ENCODE results near the gene FHAD1.

The FHAD1 gene

DNA sequence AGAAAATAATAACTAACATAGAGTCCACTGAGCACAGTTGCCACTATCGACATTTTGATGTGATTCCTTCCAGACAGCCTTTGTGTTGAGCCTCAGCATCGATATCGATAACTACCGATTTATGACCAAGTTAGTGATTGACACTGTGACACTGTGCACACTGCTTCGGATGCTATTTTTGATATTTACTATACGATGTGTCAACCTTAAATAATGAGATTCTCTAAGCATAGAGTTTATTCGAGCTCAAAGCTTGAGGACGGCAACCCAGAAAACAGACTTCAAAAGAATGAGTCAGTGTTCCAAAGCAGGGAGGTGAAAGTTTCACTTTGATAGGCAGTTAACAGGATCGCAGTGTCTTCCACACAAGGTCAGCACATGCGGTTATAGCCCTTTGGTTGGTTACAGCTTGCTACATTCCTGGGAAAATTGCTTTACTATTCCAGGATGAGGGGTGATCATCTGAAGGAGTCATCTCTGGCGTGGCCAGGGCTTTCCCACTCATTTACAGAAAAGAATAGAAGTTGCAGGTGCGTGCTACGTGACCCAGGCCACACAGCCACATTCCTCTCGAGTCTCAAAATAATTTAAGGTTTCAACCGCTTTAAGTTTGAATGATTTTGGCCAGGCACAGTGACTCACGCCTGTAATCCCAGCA is 109.1 kb downstream of the FHAD1 start:
- Mint-ChIP-seq H3K4me3 (no peak overlapping the region), H3K9me3 (no peaks in the 10 kb centered on the region), H3K4me1 (peaks cover 66% of the 10 kb centered on the region), H3K36me3 (ENCODE audit: low read depth) (peaks cover 5% of the 10 kb centered on the region), H3K27ac (no peak overlapping the region), H3K27me3 (ENCODE audit: low read depth, poor library complexity) (peaks cover 7% of the 10 kb centered on the region)
- TF ChIP-seq CTCF (IDR thresholded peaks at IDR 0.05): no peak
- no peak for DNase-seq

- H3K27ac Mint-ChIP-seq: peak overlapping the region; percentile 35
- H3K4me3 Mint-ChIP-seq: peak overlapping the region; percentile 47
- no peaks in the 10 kb centered on the region for H3K9me3 Mint-ChIP-seq
- DNase-seq: no peak
- H3K4me1 Mint-ChIP-seq: peaks cover 70% of the 10 kb centered on the region
- H3K36me3 Mint-ChIP-seq (ENCODE audit: low read depth): peaks cover 5% of the 10 kb centered on the region
- peaks cover 4% of the 10 kb centered on the region for H3K27me3 Mint-ChIP-seq (ENCODE audit: low read depth, poor library complexity)
- TF ChIP-seq CTCF (IDR thresholded peaks at IDR 0.05): no peak
Measured at GRCh38 chr1:15357612-15358207, 110.7 kb downstream of the FHAD1 start.

- no peak for TF ChIP-seq CTCF (IDR thresholded peaks at IDR 0.05)
- H3K27me3 Mint-ChIP-seq (ENCODE audit: low read depth, poor library complexity): peaks cover 4% of the 10 kb centered on the region
- no peak overlapping the region for H3K4me3 Mint-ChIP-seq
- DNase-seq: no peak
- peaks cover 69% of the 10 kb centered on the region for H3K4me1 Mint-ChIP-seq
- H3K27ac Mint-ChIP-seq: no peak overlapping the region
- no peaks in the 10 kb centered on the region for H3K9me3 Mint-ChIP-seq
- H3K36me3 Mint-ChIP-seq (ENCODE audit: low read depth): peaks cover 5% of the 10 kb centered on the region
Measured at GRCh38 chr1:15358565-15359133, 111.6 kb downstream of the FHAD1 start.

GRCh38 chr1:15360700-15361099 is 113.7 kb downstream of the FHAD1 start:
- no peak for DNase-seq
- peaks cover 5% of the 10 kb centered on the region for H3K36me3 Mint-ChIP-seq (ENCODE audit: low read depth)
- peaks cover 60% of the 10 kb centered on the region for H3K4me1 Mint-ChIP-seq
- H3K4me3 Mint-ChIP-seq: no peak overlapping the region
- H3K9me3 Mint-ChIP-seq: no peaks in the 10 kb centered on the region
- H3K27me3 Mint-ChIP-seq (ENCODE audit: low read depth, poor library complexity): peaks cover 4% of the 10 kb centered on the region
- H3K27ac Mint-ChIP-seq: no peak overlapping the region
- TF ChIP-seq CTCF (IDR thresholded peaks at IDR 0.05): no peak

DNA sequence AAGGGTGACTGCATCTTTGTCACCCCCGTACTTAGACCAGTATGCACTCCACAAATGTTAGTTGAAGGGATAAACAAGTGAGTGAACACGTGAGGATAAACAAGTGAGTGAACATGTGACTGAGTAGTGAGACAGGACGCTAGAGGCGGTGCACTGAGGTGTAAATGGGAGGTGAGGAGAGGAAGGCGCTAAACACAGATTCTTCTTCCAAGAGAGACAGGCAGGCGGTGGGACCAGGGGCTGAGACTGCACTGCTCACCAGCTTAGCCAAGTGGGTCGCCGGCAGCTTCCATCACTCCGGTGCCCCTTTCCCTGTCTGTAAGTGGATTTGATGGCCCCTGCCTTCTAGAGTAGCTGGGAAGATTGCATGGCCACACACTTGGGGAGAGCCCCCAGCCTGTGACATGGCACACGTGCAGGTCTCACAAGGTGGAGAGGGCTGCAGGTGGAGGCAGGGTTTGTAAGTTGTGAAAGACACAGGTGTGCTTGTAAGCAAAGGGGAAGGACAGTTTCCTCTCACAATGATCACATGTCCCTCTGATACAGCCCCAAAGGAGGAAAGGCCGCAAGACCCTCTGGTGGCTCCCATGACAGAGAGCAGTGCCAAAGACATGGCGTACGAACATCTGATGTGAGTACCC is 115.2 kb downstream of the FHAD1 start:
- H3K4me1 Mint-ChIP-seq: peaks cover 52% of the 10 kb centered on the region
- peaks cover 5% of the 10 kb centered on the region for H3K36me3 Mint-ChIP-seq (ENCODE audit: low read depth)

More for the DNA sequence above, 115.2 kb downstream of the FHAD1 start:
- no peak for DNase-seq
- TF ChIP-seq CTCF (IDR thresholded peaks at IDR 0.05): no peak
- Mint-ChIP-seq H3K27me3 (ENCODE audit: low read depth, poor library complexity) (peaks cover 4% of the 10 kb centered on the region), H3K27ac (peak overlapping the region; percentile 17), H3K4me3 (no peak overlapping the region), H3K9me3 (no peaks in the 10 kb centered on the region)
